Measurements from ENCODE around the gene TSPO. TPM values are rescaled to one million over a fixed set of nuclear protein-coding genes. Genes with fewer than 3 reads are reported as not detected.
"Not testable (repeated sequence)": the region's sequence is repeated elsewhere in the genome, so short reads cannot be mapped to it uniquely, and the experiment has no call there.

The TSPO gene
- total RNA-seq, 1 experiment from 2014 or later: 757 TPM

DNA sequence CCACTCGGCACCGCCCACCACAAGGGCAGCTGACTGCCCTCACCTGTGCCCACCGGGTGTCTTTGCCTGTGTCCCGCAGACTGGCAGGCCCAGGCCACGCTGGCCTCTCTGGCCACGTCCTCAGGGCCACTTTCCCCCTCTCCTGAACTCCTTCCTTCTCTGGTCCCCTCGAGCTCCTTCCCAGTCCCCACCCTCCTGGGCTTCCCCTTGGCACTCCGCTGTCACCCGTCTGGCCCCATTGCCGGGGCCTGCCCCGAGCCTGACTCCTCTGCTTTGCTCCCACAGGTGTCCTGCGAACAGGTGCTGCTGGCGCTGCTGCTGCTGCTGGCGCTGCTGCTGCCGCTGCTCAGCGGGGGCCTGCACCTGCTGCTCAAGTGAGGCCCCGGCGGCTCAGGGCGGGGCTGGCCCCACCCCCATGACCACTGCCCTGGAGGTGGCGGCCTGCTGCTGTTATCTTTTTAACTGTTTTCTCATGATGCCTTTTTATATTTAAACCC lies 22.4 kb upstream of the TSPO start:
- in situ Hi-C loops (cut with HindIII; ENCODE audit: low pct_unique_long_range_greater_than_20kb, low sequenced_read_pairs): no loop called here
- peak; percentile 27 for DNase-seq (ENCODE audit: low read depth)

DNA sequence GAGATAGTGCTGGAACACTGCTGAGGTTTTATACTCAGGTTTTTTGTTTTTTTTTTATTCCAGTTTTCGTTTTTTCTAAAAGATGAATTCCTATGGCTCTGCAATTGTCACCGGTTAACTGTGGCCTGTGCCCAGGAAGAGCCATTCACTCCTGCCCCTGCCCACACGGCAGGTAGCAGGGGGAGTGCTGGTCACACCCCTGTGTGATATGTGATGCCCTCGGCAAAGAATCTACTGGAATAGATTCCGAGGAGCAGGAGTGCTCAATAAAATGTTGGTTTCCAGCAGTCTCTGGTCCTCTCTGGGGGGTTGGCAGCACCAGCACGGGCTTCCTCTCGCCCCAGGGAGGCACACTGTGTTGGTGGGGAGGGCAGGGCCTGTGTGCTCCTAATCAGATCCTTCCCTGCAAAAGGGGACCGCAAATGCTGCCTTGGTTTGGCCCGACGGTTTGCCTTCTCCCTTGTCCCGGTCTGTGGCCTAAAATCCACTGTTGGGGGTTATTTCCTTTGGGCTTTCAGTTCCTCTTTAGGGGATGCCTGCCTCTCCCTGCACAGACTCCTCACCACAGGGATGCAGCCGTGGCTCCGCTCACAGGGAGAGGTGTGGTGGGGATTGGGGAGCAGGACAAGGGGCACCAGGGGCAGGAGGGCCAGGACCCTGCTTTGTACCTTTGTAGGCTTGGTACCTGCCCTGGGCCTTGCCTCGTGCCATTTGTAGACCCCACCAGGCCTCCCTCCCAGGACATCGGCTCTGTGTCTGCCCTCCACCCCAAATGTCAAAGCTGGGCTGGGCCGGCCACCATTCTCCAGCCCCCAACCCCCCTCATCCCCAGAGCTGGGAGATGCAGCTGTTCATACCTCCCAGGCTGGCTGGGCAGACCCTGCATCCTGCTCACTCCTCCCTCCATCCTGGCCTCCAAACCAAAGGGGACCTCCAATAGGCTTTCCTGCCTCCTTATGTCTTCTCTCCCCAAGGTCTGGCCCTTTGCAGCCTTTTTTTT lies 21.6 kb upstream of the TSPO start:
- no peak for DNase-seq (ENCODE audit: low read depth)
- in situ Hi-C loops (cut with HindIII; ENCODE audit: low pct_unique_long_range_greater_than_20kb, low sequenced_read_pairs): no loop called here

GRCh38 chr22:43131773-43132501 lies 19.4 kb upstream of the TSPO start:
- in situ Hi-C loops (cut with HindIII; ENCODE audit: low pct_unique_long_range_greater_than_20kb, low sequenced_read_pairs): no loop called here
- no peak for DNase-seq (ENCODE audit: low read depth)

DNA sequence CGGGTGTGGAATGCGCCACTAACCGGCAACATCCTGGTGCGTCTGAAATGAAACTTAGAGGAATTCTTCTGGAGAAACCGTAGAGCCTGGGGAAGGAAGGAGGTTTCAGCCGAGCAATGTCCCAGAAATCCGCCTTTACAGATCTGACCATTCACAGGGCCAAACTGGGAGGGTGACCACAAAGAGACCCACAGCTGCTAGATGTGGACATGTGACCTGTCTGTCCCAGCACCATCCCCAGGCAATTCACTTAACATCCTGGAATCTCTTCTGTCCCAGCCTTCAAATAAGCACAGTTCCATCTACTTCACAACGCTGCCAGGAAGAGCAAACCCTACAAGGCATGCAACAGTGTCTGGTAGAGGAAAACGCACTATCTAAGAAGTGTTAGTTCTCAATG lies 18.0 kb upstream of the TSPO start:
- no peak for DNase-seq (ENCODE audit: low read depth)
- in situ Hi-C loops (cut with HindIII; ENCODE audit: low pct_unique_long_range_greater_than_20kb, low sequenced_read_pairs): no loop called here

DNA sequence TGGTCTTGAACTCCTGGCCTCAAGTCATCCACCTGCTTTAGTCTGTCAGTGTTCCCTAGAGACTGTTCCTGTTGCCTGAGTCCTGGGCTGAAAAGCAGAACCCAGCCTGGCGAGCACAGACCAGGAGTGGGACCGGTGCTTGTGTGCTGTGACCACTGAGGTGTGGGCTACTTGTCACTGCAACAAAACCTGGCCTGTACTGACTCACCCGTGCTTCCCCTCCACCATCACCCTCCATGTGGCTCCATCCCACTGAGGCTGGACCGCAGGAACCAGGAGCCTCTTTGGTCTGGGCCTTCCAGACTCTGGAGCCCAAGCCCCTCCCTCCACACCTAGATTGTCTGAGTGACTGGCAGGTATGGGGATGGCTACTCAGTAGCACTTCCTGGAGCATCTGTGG lies 16.8 kb upstream of the TSPO start:
- in situ Hi-C loops (cut with HindIII; ENCODE audit: low pct_unique_long_range_greater_than_20kb, low sequenced_read_pairs): no loop called here

DNA sequence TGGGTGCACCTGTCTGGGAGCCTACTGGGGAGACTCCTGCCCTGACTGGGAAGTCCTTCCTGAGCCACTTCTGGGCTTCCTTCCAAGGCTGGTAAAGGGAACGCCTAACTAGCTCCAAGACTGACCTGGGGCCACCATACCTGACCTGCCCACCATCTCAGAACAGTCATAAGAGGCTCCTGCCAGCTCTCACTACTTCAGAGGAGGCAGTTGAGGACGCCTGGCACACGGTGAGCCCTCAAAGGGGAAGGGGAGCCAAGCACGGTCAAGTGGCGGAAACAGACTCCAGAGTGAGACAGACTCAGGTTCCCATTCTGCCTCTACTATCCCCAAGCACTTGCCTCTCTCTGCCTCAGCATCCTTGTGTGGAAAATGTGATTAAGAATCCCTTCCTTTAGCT lies 15.8 kb upstream of the TSPO start:
- DNase-seq (ENCODE audit: low read depth): no peak
- in situ Hi-C loops (cut with HindIII; ENCODE audit: low pct_unique_long_range_greater_than_20kb, low sequenced_read_pairs): no loop called here

More for the DNA sequence above, 16.8 kb upstream of the TSPO start:
- DNase-seq (ENCODE audit: low read depth): no peak

GRCh38 chr22:43136255-43136654 lies 15.1 kb upstream of the TSPO start:
- in situ Hi-C loops (cut with HindIII; ENCODE audit: low pct_unique_long_range_greater_than_20kb, low sequenced_read_pairs): no loop called here
- DNase-seq (ENCODE audit: low read depth): no peak

DNA sequence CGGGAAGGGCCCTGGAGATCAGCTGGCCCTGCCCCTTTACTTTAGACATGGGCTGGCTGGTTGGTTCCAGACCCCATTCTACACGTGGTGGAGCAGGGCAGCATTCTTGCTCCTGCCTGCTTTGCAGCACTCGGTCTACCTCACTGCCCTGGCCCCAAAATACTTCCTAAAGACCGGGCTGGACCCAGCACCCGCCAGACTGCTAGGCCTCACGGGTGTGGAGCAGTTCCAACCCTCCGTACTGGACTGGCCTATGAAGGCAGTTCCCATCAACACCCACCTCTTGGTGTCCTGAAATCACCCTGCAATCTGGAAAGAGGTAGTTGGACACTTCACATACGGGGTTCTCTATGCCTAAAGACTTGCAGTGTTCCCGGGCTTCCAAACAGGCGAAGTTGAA lies 14.6 kb upstream of the TSPO start:
- in situ Hi-C loops (cut with HindIII; ENCODE audit: low pct_unique_long_range_greater_than_20kb, low sequenced_read_pairs): no loop called here
- no peak for DNase-seq (ENCODE audit: low read depth)

- in situ Hi-C loops (cut with HindIII; ENCODE audit: low pct_unique_long_range_greater_than_20kb, low sequenced_read_pairs): no loop called here
- DNase-seq (ENCODE audit: low read depth): peak; percentile 82
These were observed 8.3 kb upstream of the TSPO start, which contains the start of gene MCAT for GRCh38 chr22:43142880-43143562. TSS of gene MCAT (minus strand) at chr22:43143398. CDS start at chr22:43143348, 50 bp downstream.

DNA sequence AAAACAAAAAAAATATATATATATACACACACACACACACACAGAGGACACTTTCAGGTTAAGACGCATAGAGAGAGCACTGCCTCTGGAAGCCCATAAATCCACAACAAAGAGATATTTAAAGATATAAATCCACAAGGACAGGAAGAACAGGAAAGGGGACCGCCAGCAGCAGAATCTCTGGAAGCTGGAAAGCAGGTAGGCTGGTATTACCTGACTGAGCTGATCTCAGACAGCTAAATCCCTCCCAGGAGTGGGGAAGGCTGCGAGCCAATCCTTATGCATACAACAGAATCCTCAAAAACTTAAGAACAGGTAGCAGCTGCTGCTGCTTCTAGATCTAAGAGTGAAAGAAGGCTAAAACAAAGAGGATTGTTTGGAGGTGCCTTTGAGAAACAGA lies 6.4 kb upstream of the TSPO start:
- DNase-seq (ENCODE audit: low read depth): no peak
- in situ Hi-C loops (cut with HindIII; ENCODE audit: low pct_unique_long_range_greater_than_20kb, low sequenced_read_pairs): no loop called here

DNA sequence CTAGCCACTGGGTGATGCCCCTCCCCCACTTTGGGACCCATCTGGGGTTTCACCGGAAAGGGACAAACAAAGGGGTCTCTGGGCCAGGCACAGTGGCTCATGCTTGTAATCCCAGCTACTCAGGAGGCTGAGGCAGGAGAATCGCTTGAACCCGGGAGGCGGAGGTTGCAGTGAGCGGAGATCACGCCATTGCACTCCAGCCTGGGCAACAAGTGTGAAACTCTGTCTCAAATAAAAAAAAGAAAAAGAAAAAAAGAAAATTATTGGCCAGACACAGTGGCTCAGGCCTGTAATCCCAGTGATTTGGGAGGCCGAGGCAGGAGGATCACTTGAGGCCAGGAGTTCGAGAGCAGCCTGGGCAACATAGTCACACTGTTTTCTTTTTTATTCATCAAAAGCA lies 6.0 kb upstream of the TSPO start:
- DNase-seq (ENCODE audit: low read depth); in situ Hi-C loops (cut with HindIII; ENCODE audit: low pct_unique_long_range_greater_than_20kb, low sequenced_read_pairs): not testable (repeated sequence)

- DNase-seq (ENCODE audit: low read depth); in situ Hi-C loops (cut with HindIII; ENCODE audit: low pct_unique_long_range_greater_than_20kb, low sequenced_read_pairs): not testable (repeated sequence)
These were observed 5.0 kb upstream of the TSPO start for GRCh38 chr22:43146332-43146731.

- in situ Hi-C loops (cut with HindIII; ENCODE audit: low pct_unique_long_range_greater_than_20kb, low sequenced_read_pairs): no loop called here
- no peak for DNase-seq (ENCODE audit: low read depth)
These were observed 3.5 kb upstream of the TSPO start for GRCh38 chr22:43147821-43148220.

DNA sequence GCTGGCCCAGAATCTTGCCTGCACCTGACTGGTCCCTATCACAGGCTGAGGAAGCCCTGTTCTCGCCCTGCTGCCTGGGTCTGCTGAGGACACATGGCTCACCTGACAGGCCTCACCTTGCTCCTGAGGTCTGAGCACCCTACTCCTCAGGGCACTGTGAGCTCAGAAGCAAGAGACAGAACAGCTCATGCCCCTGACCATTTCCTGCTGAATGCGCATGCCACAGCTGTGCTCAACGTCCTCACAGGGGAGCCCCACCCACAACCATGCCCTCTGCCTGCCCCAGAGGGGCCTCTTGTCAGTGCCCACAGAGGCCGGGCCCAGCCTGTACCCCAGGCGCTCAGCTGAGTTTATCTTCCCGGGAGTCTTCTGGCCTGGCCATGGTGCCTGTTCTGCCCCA lies 2.8 kb upstream of the TSPO start:
- in situ Hi-C loops (cut with HindIII; ENCODE audit: low pct_unique_long_range_greater_than_20kb, low sequenced_read_pairs): no loop called here
- DNase-seq (ENCODE audit: low read depth): no peak

DNA sequence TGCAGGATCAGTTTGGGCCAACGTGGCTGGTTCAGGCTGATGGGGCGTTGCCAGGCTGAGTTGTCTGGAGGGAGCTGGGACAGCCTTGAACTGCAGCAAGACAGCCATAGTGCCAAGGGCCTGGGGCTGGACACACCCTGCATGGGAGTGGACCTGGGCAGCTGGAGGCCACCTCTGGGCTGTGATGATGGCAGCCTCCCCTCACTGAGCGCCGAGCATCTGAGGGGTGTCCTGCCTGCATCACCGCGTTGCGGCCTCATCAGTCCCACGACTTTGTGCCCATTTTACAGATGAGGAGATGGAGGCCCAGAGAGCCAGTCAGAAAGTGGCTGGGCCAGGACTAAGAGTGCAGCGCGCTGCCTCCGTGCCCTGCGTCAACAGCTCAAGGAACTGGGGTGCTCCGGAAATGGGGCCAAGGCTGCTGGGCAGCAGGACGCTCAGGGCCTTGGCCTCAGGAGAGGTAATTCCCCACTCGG lies 590 bp upstream of the TSPO start:
- DNase-seq (ENCODE audit: low read depth): no peak
- in situ Hi-C loops (cut with HindIII; ENCODE audit: low pct_unique_long_range_greater_than_20kb, low sequenced_read_pairs): no loop called here

GRCh38 chr22:43152003-43152356 lies 621 bp downstream of the TSPO start:
- in situ Hi-C loops (cut with HindIII; ENCODE audit: low pct_unique_long_range_greater_than_20kb, low sequenced_read_pairs): no loop called here
- peak; percentile 53 for DNase-seq (ENCODE audit: low read depth)

GRCh38 chr22:43152357-43153071 lies 1.2 kb downstream of the TSPO start:
- in situ Hi-C loops (cut with HindIII; ENCODE audit: low pct_unique_long_range_greater_than_20kb, low sequenced_read_pairs): no loop called here
- peak; percentile 66 for DNase-seq (ENCODE audit: low read depth)

GRCh38 chr22:43153899-43154298 lies 2.5 kb downstream of the TSPO start:
- DNase-seq (ENCODE audit: low read depth): no peak
- in situ Hi-C loops (cut with HindIII; ENCODE audit: low pct_unique_long_range_greater_than_20kb, low sequenced_read_pairs): no loop called here

Data from Caki2 (cell line).